GM18909 (cell line): ENCODE results near the gene LY9.

ENCODE experiments used
- ATAC-seq: cut with Tn5 transposase; IDR thresholded peaks from one replicate; pipeline ENCODE4 v1.9.1; 2021; ENCODE audit warnings: mild to moderate bottlenecking; ENCODE audit not compliant: unreplicated experiment, poor library complexity

LY9 gene

GRCh38 chr1:160800142-160800541 lies 4.2 kb downstream of the LY9 start:
- ATAC-seq: no peak

GRCh38 chr1:160800645-160801408 lies 4.9 kb downstream of the LY9 start:
- ATAC-seq: no peak

DNA sequence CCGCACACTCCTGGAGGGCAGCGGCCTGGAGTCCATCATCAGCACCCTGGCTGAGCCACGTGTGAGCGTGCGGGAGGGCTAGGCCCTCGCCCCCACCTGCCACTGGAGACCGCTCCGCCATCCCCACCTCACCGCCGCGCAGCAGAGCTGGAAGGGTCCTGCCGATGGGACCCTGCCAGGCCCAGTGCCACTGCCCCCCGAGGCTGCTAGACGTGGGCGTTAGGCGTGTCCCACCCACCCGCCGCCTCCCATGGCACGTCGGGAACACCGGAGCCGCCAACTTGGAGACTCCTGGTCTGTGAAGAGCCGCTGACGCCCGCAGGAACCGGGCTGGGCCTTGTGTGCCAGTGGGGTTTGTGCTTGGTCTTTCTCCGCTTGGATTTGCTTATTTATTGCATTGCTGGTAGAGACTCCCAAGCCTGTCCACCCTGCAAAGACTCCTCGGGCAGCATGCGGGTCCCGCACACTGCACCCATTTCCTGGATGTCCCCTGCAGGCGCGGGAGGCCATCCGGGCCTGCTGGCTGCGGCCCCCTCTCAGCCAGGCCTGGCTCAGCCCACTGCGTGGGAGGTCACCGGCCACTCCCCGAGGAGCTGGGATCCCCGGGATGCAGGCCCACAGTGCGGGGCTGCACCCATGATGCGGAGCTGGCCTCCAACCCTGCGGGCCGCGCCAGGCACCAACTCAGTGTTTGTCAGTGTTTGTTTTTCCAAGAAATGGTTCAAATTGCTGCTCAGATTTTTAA lies 6.0 kb downstream of the LY9 start:
- no peak for ATAC-seq

DNA sequence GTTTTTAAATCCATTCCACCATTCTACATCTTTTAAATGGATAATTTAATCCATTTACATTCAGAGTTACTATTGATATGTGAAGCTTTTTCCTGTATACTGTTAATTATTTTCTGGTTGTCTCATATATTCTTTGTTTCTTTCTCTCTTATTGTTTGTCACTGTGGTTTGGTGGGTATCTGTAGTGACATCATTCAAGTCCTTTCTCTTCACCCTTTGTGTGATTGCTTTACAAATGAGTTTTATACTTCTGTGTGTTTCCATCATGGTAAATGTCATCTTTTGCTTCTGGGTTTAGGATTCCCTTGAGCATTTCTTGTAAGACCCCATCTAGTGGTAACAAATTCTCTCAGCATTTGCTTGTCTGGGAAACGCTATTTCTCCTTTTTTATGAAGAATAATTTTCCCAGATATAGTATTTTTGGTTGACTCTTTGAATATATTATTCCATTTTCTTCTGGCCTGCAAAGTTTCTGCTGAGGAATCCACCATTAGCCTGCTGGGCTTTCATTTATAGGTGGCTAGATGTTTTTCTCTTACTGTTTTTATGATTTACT lies 10.2 kb downstream of the LY9 start:
- no peak for ATAC-seq

DNA sequence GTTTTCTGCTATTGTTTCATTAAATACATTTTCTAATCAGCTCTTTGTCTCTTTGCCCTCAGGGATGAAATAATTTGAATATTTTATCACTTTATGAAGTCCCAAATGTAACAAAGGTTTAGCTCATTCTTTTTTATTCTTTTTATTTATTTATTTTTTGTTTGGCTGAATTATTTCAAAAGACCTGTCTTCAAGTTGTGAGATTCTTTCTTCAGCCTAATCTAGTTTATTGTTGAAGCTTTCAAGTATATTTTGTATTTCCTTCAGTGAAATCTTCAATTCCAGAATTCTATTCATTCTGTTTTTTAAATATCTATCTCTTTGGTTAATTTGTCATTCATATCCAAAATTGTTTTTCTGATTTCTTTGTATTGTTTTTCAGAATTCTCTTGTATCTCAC lies 10.8 kb downstream of the LY9 start:
- no peak for ATAC-seq

DNA sequence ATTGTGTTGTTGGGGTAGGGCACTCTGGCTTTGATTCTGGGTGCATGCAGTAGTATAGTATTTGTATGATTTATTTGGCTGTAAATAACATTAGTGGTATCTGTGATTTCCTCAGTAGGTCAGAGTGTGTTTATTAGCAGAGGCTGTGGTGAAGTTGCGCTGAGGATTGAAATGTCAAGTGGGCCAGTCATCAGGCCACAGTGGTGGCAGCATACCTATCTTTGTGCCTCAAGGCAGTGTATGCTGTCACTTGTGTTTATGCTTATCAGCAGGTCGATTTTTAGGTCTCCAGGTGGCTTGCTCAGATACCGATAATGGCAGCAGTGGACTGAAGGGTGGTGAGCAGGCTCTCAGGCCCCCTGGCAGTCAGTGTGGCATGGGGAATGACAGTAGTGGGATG lies 11.3 kb downstream of the LY9 start:
- ATAC-seq: no peak

DNA sequence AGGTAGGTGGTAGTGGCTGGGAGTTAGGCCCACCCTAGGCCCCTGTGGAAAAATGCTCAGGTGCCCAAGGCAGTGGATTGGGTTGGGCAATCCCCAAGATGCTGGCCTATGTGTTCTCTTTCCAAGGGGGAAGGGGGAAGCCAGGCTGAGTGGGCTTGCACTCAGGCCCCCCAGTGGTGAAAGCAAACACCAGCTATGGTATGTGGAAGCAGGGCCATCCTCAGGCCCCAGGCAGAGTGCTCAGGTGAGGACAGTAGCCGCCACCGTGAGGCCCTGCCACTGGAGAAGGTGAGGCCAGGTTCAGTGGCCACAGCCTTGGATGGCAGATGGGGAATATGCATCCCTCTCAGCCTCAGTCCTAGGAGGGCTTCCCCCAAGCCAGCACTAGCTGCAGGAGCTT lies 11.8 kb downstream of the LY9 start:
- no peak for ATAC-seq

- ATAC-seq: no peak
Observed at GRCh38 chr1:160808289-160808688, 12.3 kb downstream of the LY9 start.

DNA sequence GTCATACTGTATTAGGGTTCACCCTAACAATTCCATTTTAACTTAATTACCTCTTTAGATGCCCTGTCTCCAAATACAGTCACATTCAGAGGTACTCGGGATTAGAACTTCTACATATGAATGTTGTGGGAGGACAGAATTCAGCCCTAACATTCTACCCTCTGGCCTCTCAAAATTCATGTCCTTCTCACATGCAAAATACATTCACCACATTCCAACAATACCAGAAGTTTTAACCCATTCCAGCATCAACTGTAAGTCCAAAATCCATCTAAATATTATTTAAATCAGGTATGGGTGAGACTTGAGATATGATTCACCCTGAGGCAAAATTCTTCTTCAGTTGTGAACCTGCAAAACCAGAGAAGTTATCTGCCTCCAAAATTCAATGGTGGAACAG lies 14.5 kb downstream of the LY9 start:
- no peak for ATAC-seq

DNA sequence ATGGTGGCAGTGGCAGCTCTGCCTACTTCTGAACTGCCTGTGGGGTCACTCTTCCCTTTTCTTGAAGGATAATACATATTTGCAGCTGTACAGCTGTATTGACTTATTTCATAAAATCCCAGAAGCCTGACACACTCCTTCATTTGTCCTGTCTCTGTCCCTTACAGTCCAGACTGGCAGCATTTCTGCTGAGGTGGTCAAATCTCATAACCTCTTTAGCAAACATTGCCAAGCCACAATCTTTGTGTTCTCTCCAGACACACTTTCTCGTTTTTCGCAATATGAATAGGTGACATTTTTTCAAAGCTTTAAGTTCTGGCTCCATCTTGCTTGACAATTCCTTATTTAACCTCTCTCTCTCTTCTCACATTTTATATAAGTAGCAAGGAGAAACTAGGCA lies 15.2 kb downstream of the LY9 start:
- no peak for ATAC-seq

- ATAC-seq: no peak
Observed at GRCh38 chr1:160813215-160813614, 17.2 kb downstream of the LY9 start.

DNA sequence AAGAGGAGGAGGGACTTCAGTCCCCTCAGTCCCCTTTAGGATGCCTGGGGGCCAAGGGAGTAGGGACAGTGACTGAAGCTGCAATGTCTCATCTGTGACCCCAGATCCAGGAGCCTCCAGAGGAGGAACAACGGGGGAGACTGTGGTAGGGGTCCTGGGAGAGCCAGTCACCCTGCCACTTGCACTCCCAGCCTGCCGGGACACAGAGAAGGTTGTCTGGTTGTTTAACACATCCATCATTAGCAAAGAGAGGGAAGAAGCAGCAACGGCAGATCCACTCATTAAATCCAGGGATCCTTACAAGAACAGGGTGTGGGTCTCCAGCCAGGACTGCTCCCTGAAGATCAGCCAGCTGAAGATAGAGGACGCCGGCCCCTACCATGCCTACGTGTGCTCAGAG lies 18.3 kb downstream of the LY9 start:
- ATAC-seq: no peak

- no peak for ATAC-seq
Observed at GRCh38 chr1:160814856-160815255, 18.9 kb downstream of the LY9 start.

DNA sequence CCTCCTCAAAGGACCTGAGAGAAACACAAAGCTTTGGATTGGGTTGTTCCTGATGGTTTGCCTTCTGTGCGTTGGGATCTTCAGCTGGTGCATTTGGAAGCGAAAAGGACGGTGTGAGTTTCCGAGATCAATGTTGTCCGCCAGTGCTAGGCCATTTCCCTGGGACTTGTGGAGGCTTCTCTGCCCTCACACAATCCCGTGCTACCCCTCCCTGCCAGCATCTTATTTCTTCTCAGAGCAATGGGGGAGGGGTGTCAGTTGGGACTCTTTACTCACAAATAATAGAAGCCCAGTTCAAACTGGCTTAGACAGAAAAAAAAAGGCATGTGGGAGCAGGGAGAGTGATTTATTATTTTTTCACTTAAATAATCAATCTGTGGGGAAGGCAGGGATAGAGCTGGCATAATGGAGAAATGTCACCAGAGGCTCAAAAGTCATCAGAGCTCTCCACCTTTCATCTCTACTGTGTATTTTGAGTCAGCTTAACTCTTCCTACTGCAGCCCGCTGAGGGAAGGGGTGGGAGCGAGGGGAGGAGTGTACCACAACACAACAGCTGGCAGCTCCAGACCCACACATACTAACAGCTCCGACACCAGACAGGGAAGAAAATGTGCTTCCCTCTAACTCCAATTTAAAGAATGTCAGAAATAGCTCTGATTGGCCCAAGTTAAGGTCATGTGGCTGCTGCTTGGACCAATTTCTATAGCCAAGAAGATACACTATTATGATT lies 22.4 kb downstream of the LY9 start:
- no peak for ATAC-seq

- no peak for ATAC-seq
Observed at GRCh38 chr1:160819186-160819585, 23.2 kb downstream of the LY9 start.

DNA sequence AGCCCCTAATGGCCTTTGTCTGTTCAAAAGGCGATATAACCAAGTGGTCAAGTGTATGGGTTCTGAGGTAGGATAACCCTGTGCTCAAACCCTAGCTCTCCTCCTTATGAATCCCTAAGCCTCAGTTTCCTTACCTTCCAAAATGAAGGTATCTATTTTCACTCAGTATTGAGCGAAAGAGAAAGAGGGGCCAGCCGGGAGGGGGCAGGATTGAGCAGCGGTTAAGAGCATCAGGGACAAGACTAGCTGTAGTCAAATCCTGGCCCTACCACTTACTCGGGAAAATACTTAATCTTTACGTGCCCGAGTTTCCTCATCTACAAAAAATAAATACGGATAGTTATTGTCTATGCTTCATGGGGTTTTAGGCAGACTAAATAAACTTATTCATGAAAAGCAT lies 25.7 kb downstream of the LY9 start:
- ATAC-seq: no peak

- ATAC-seq: no peak
Observed at GRCh38 chr1:160823296-160823695, 27.3 kb downstream of the LY9 start.

GRCh38 chr1:160826546-160826945 lies 30.6 kb downstream of the LY9 start:
- no peak for ATAC-seq

GRCh38 chr1:160827418-160827817 lies 31.4 kb downstream of the LY9 start:
- no peak for ATAC-seq

GRCh38 chr1:160829766-160830165 lies 33.8 kb downstream of the LY9 start:
- no peak for ATAC-seq
